Measurements from ENCODE around the gene DMD. TPM values are rescaled to one million over a fixed set of nuclear protein-coding genes. Genes with fewer than 3 reads are reported as not detected.
A peak's percentile ranks its signal among the peaks of the same experiment; 100 is the strongest.

The DMD gene
- total RNA-seq, 6 experiments from 2014 or later, result 18.7 to 43.4 (median 32.9) TPM

- Histone ChIP-seq H3K36me3 (no peaks in the 10 kb centered on the region), H3K27ac (peak overlapping the region in 2 of 3 donors; percentile 40 to 67), H3K27me3 (no peaks in the 10 kb centered on the region), H3K4me3 (no peak overlapping the region), H3K9me3 (no peaks in the 10 kb centered on the region), H3K4me1 (peaks cover 0 to 22% (median 2%) of the 10 kb centered on the region in 4 donors)
- 46% methylated on average over 1 of the region's 1 CpG for WGBS (ENCODE audit: insufficient coverage, low coverage, low lambda C conversion rate, missing lambda C conversion rate)
- TF ChIP-seq POLR2A (IDR thresholded peaks at IDR 0.05), result no peak
- TF ChIP-seq CTCF (IDR thresholded peaks at IDR 0.05), result no peak
- no peak for DNase-seq
- ATAC-seq, result peak; percentile 48 to 71 (median 52)
- intact Hi-C loops (cut with DNase I), result no loop called here
Observed at GRCh38 chrX:31334997-31335396, 1876.4 kb downstream of the DMD start.

- H3K27ac ChIP-seq, result no peak overlapping the region
- ATAC-seq (peak in 1 of 4 donors; percentile 21), DNase-seq (no peak)
- 23% methylated on average over 4 of the region's 4 CpGs for WGBS (ENCODE audit: insufficient coverage, low coverage, low lambda C conversion rate, missing lambda C conversion rate)
- TF ChIP-seq POLR2A (IDR thresholded peaks at IDR 0.05), result no peak
- TF ChIP-seq CTCF (IDR thresholded peaks at IDR 0.05), result no peak
- H3K4me3 ChIP-seq, result no peak overlapping the region
- H3K4me1 ChIP-seq, result peaks cover 0 to 22% (median 2%) of the 10 kb centered on the region in 4 donors
- intact Hi-C loops (cut with DNase I), result no loop called here
- H3K27me3 ChIP-seq, result no peaks in the 10 kb centered on the region
- H3K36me3 ChIP-seq, result no peaks in the 10 kb centered on the region
- H3K9me3 ChIP-seq, result no peaks in the 10 kb centered on the region
Observed at GRCh38 chrX:31333165-31333831, 1878.1 kb downstream of the DMD start.

- H3K4me3 ChIP-seq, result no peak overlapping the region
- DNase-seq, result no peak
- WGBS (ENCODE audit: insufficient coverage, low coverage, low lambda C conversion rate, missing lambda C conversion rate), result 38% methylated on average over 5 of the region's 5 CpGs
- no peak for ATAC-seq
- H3K4me1 ChIP-seq, result peaks cover 0 to 19% (median 2%) of the 10 kb centered on the region in 4 donors
- H3K27ac ChIP-seq, result no peak overlapping the region
- H3K27me3 ChIP-seq, result no peaks in the 10 kb centered on the region
- H3K9me3 ChIP-seq, result no peaks in the 10 kb centered on the region
- TF ChIP-seq CTCF (IDR thresholded peaks at IDR 0.05) (no peak), POLR2A (IDR thresholded peaks at IDR 0.05) (no peak)
- H3K36me3 ChIP-seq, result no peaks in the 10 kb centered on the region
- intact Hi-C loops (cut with DNase I), result no loop called here
Observed at GRCh38 chrX:31331928-31332327, 1879.4 kb downstream of the DMD start.

- H3K4me1 ChIP-seq, result peaks cover 0 to 17% (median 2%) of the 10 kb centered on the region in 4 donors
- TF ChIP-seq POLR2A (IDR thresholded peaks at IDR 0.05) (no peak), CTCF (IDR thresholded peaks at IDR 0.05) (no peak)
- H3K27me3 ChIP-seq, result no peaks in the 10 kb centered on the region
- ATAC-seq (peak in 2 of 4 donors; percentile 33 to 49), DNase-seq (no peak)
- H3K4me3 ChIP-seq, result no peak overlapping the region
- intact Hi-C loops (cut with DNase I), result no loop called here
- 33% methylated on average over 1 of the region's 1 CpG for WGBS (ENCODE audit: insufficient coverage, low coverage, low lambda C conversion rate, missing lambda C conversion rate)
- no peak overlapping the region for H3K27ac ChIP-seq
- H3K9me3 ChIP-seq, result no peaks in the 10 kb centered on the region
- no peaks in the 10 kb centered on the region for H3K36me3 ChIP-seq
Observed at GRCh38 chrX:31331015-31331414, 1880.3 kb downstream of the DMD start.
